ENCODE data around the gene TPSG1.
"Not testable (repeated sequence)": the region's sequence is repeated elsewhere in the genome, so short reads cannot be mapped to it uniquely, and the experiment has no call there.

The TPSG1 gene

DNA sequence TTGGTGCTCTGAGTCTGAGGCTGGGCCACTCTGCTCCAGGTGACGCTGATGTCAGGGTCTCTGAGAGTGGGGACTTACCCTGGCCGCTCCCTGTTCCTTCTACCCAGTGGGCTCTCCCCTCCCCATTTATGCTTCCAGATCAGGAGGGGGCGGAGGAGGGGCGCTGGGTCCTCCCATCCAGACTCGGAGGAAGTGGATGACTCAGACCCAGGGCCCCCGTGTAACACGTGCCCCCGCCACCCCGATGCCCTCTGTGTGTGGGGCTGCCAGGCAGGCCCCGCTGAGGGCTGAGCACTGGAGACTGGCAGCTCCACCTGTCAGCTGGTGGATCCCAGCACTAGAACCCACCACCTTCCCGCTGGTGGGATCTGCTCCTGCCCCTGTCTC lies 5.0 kb upstream of the TPSG1 start, which contains the start of gene TPSB2:
TSS of gene TPSB2 (minus strand) at position 101 of the 387 bp plus-strand sequence. CDS start 233 bp downstream, outside the sequence.
- DNase-seq = not testable (repeated sequence)

- DNase-seq = not testable (repeated sequence)
These were observed 4.4 kb upstream of the TPSG1 start for GRCh38 chr16:1229476-1229875.

DNA sequence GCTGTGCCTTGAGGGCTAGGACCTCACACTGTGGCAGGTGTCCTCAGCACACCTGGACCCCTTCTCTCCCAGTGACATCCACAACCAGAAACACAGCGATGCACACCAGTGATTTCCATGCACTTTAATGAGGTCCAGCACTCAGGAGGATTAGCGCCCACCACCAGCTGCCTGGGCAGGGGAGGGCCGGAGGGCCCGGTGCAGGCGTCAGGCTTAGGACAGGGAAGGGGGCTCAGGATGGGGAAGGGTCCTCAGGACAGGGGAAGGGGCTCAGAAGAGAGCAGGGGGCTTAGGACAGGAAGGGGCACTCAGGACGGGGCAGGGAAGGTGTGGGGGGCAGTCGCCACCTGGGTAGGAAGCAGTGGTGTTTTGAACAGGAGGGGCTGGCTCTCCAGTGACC lies 3.2 kb upstream of the TPSG1 start:
- not testable (repeated sequence) for DNase-seq

DNA sequence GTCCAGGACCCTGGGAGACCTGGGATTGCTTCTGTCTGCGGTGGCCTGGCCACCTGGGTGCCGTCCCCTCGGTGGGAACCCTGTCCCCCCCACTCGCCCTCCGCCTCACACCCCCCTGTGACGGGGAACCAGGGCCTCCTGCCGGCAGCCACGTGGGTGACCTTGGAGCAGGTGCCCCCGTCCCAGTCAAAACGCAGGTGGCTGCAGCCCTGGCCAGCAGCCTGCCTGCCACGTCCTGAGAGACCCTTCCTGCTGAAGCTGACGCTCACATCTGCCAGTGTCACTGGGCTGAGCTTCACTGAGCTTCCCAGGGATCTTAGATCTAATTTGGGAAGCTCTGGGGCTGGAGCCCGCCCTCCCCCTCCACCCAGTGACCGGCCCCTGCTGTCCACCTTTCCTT lies 1.6 kb upstream of the TPSG1 start:
- not testable (repeated sequence) for DNase-seq

- DNase-seq = not testable (repeated sequence)
These were observed 752 bp upstream of the TPSG1 start for GRCh38 chr16:1225728-1226311.

- DNase-seq = no peak
These were observed 510 bp downstream of the TPSG1 start for GRCh38 chr16:1224558-1224957.

DNA sequence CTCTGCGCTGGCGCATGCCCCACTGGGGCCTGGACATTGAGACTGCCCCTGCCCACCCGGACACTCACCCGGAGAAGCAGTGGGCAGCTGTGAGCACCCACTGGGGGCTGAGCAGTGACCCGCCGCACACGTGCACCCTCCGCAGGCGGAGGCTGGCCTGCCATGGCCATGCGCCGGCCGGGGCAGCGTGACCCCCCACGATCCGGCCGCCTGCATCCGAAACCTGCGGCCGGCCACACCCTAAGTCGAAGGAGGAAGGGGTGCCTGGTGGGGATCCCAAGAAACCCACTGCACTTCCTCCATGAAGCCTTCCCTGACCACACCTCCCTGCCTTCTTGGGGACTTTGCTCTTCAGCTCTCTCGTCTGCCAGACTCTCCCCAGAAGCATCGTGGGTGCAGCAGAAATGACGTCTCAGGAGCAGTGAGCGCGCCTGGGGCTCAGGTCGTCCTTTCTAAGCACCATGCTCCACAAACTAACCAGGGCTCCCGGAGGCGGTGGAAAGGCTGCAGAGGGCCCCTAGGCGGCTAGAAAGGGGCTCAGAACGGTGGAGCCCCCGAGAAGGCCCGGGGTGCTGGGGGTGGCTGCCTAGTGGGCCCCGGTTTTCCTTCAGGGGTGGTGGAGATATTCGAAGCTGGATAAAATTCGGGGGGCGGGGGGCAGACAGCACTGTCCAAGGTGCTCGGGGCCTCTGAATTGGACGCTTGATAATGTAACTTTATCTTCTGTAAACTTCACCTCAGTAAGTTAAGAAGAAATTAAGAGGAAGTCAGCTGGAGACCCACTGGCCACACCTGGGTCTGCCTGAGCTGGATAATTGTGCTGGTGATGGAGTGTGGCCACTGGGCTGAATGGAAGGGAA lies 1.5 kb downstream of the TPSG1 start:
- no peak for DNase-seq

DNA sequence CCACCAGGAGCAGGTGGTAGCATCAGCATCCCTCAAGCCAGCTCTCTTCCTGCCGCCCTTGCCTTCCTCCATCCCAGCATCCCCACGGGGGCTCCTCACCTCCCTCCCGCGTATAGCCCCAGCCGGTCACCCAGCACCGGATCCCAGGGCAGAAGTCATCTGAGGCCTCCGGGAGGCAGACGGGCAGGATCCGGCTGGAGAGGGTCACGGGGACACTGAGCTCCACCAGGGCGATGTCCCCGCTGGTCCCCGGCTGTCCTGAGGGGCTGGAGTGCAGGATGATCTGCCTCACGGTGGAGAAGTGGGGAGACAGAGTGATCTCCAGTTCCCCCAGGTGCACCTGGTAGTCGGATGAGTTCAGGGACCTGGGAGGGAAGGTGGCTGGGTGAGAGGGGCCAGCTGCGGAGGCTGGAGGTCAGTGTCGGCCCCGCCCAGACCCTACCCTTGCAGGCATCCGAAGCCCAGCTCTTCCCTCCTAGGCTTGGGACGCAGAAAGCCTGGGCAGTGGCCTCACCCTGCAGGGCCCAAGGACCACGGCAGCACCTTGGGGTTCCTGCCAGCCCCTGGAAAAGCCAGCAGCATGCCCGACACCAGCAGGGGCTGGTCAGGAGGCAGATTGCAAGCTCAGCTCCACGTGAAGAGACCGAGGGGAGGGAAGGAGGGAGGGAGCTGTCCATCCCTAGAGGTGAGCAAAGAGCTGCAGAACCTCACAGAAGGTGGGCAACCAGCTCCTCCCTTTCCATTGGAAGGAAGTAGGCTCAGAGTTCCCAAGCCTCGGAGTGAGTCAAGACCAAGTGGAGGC lies 2.3 kb downstream of the TPSG1 start:
- DNase-seq = no peak

DNA sequence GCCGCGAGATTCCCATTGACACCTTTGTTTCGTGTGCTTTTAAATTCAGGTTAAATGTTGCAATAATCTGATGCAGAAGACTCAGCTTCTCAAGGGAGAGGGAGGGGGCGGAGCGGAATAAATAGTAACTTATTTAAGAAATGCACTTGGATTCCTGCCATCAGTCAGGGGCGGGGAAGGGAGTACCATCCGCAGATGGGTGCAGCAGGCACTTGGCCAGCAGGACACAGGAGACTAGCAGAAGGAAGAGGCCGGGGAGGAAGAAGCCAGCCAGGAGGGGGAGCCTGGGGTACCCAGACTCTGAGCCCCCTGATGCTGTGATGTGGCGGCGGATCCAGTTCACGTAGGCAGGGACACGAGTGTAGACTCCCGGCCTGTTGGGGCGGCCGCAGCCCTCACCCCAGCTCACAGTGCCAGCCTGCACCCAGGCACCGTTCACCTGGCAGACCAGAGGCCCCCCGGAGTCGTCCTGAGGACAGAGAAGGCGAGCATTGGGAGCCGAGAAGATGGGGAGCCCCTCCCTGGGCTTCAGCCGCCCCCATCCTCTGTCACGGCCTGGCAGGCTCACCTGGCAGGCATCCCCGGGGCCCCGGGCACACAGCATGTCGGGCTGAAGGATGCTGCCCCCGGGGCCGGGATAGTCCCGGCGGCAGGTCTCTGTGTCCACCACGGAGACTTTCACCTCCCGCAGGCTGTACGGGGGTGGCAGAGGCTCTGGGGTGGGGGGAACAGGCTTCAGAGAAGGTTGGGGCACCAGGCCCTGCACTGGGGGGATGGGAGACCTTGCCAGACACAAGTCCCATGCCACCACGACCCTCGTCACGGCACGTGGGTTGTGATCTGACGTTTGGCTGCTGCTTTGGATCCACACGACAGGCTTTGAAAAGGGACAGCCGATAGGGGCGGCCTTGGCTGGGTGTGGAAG lies 3.2 kb downstream of the TPSG1 start:
- no peak for DNase-seq

DNA sequence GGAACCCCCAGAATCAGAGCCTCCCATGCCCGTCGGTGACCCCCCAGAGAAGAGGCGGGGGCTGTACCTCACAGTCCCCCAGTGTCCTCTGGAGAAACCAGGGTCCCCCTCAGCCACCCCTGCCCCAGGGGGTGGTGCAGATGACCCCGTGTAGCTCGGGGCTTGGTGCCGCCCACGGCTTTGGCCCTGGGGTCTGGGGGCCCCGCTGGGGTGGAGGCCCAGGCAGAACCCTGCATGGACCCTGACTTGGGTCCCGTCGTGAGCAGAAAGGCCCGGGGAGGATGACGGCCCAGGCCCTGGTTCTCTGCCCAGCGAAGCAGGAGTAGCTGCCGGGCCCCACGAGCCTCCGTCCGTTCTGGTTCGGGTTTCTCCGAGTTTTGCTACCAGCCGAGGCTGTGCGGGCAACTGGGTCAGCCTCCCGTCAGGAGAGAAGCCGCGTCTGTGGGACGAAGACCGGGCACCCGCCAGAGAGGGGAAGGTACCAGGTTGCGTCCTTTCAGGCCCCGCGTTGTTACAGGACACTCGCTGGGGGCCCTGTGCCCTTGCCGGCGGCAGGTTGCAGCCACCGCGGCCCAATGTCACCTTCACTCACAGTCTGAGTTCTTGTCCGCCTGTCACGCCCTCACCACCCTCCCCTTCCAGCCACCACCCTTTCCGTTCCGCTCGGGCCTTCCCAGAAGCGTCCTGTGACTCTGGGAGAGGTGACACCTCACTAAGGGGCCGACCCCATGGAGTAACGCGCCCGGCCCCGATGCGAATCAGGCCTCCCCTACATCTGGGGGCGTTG lies 4.0 kb downstream of the TPSG1 start:
- no peak for DNase-seq

GRCh38 chr16:1220098-1220728 lies 4.9 kb downstream of the TPSG1 start:
- DNase-seq = no peak

DNA sequence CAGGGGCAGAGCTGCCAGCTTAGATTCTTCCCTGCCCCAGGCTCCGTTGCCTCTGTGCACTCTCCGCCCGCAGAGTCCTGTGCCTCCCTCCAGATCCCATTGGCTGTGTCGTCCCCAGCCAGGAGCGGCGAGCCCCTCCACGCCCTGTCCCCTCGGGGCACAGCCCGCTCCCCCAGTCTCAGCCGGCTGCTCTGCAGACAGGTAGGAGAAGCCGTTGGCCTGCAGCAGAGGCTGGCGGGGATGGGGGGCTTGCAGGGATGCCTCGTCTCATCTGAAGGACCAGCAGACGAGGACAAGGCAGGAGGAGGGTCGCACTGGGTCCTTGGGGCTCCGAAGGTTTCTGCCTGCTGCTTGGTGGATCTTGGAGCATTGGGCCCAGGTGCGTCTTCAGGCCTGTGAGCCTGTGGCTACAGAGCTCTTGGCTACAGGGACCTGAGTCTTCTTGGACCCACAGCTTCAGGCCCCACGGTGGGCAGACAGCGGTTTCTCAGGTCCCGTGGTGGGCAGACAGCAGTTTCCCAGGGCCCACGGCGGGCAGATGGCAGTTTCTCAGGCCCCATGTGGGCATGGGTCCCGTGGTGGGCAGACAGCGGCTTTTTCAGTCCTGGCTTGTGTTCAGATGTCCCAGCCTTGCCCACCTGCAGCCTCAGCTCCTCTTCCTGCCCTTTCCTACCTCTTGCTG lies 6.0 kb downstream of the TPSG1 start:
- no peak for DNase-seq

- no peak for DNase-seq
These were observed 6.8 kb downstream of the TPSG1 start for GRCh38 chr16:1218061-1218929.

DNA sequence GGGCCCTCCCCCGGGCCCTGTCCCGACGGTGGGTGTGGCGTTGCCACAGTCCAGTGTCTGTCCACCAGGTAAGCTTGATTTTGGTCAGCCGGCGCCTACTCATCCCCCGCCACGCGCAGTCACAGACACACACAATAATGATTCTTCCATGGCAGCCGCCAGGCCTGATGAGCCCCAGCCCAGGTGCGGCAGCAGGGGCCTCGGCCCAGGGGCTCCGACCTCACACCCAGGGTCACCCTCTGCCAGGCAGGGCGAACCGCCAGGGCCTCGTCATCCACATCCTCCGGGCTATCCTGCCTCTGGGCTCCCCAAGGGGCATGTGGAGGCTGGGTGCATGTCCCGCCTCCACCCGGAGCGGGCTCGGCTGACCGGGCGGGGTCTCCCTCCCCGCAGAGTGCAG lies 7.5 kb downstream of the TPSG1 start:
- DNase-seq = no peak

DNA sequence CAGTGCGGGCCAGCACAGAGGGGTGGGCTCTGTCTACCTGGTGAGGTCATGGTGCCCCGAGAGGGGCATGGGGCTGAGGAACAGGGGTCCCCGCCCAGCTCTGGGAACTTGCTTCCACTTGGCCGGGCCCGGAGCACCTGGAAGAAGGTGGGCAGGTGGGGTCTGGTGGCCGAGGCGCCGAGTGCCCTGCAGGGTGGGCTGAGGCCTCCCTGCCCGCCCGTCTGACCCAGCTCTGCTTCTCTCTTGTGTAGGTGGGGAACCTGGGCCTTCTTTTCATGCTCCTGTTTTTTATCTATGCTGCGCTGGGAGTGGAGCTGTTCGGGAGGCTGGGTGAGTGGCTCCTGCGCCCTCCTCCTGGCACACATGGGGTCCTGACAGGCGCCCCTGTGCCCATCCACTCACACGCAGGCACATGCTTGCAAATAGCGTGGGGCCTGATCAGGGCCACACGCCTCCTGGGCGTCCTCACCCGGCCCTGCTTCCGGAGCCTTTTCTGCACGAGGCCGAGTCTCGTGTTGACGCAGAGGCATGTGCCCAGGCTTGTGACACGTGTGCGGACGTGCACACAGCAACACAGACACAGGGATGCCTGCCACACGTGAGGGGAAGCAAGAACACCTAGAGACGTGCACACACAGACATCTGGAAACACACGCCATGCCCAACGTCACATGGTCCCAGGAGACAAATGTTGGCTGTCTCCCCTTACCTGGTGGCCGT lies 8.2 kb downstream of the TPSG1 start:
- DNase-seq = no peak

- DNase-seq = no peak
These were observed 8.8 kb downstream of the TPSG1 start for GRCh38 chr16:1216296-1216619.

GRCh38 chr16:1215574-1216295 lies 9.3 kb downstream of the TPSG1 start:
- DNase-seq = no peak

- DNase-seq = no peak
These were observed 10.3 kb downstream of the TPSG1 start for GRCh38 chr16:1214719-1215118.

Measured in NCI-H2029 (cell line).